IgD-negative memory B cell (primary cell): ENCODE results near the gene C22orf15. TPM values are rescaled to one million over a fixed set of nuclear protein-coding genes. Genes with fewer than 3 reads are reported as not detected.

Experiments used
- H3K27ac Mint-ChIP-seq, 3 donors: one replicate each; pipeline ENCODE4 v1.8.0; 2020 to 2022; ENCODE audit warnings: mild to moderate bottlenecking in 3 of 3, mixed read lengths in 3 of 3, moderate library complexity in 1 of 3
- H3K27me3 Mint-ChIP-seq: one replicate; pipeline ENCODE4 v1.8.0; 2021; ENCODE audit warnings: mixed read lengths
- H3K36me3 Mint-ChIP-seq: one replicate; pipeline ENCODE4 v1.8.0; 2020; ENCODE audit warnings: mild to moderate bottlenecking, mixed read lengths
- H3K4me1 Mint-ChIP-seq, 3 donors: one replicate each; pipeline ENCODE4 v1.8.0; 2020 to 2022; ENCODE audit warnings: mixed read lengths in 3 of 3, mild to moderate bottlenecking in 1 of 3
- H3K4me3 Mint-ChIP-seq, 4 donors: one replicate each; pipeline ENCODE4 v1.8.0; 2020 to 2022; ENCODE audit warnings: mild to moderate bottlenecking in 4 of 4, mixed read lengths in 4 of 4, moderate library complexity in 3 of 4
- H3K9me3 Mint-ChIP-seq, 3 donors: one replicate each; pipeline ENCODE4 v1.8.0; 2020 to 2021; ENCODE audit warnings: mixed read lengths in 3 of 3, mild to moderate bottlenecking in 1 of 3
- polyA plus RNA-seq: library from polyadenylated mRNA; unstranded; fragments of 300-500 nt; fragmentation: Illumina TruSeq; gene quantifications from one replicate; pipeline ENCODE4 v1.2.3, GENCODE V29; 2021

Gene C22orf15
- polyA plus RNA-seq, 1 donor from 2014 or later = not detected

- no peak overlapping the region for H3K4me3 Mint-ChIP-seq
- H3K9me3 Mint-ChIP-seq = no peaks in the 10 kb centered on the region
- H3K27me3 Mint-ChIP-seq = no peaks in the 10 kb centered on the region
- H3K27ac Mint-ChIP-seq = peak overlapping the region in 2 of 3 donors; percentile 58 to 71
- H3K4me1 Mint-ChIP-seq = peaks cover 15 to 18% (median 15%) of the 10 kb centered on the region in 3 donors
- H3K36me3 Mint-ChIP-seq = no peaks in the 10 kb centered on the region
Measured at GRCh38 chr22:23784215-23784732, 21.5 kb downstream of the C22orf15 start.

- peaks cover 21 to 26% (median 22%) of the 10 kb centered on the region in 3 donors for H3K4me1 Mint-ChIP-seq
- no peaks in the 10 kb centered on the region for H3K9me3 Mint-ChIP-seq
- peak overlapping the region; percentile 89 to 96 (median 94) for H3K4me3 Mint-ChIP-seq
- no peaks in the 10 kb centered on the region for H3K27me3 Mint-ChIP-seq
- no peaks in the 10 kb centered on the region for H3K36me3 Mint-ChIP-seq
- peak overlapping the region; percentile 90 to 94 (median 92) for H3K27ac Mint-ChIP-seq
Measured at GRCh38 chr22:23786261-23786710, 23.5 kb downstream of the C22orf15 start.

DNA sequence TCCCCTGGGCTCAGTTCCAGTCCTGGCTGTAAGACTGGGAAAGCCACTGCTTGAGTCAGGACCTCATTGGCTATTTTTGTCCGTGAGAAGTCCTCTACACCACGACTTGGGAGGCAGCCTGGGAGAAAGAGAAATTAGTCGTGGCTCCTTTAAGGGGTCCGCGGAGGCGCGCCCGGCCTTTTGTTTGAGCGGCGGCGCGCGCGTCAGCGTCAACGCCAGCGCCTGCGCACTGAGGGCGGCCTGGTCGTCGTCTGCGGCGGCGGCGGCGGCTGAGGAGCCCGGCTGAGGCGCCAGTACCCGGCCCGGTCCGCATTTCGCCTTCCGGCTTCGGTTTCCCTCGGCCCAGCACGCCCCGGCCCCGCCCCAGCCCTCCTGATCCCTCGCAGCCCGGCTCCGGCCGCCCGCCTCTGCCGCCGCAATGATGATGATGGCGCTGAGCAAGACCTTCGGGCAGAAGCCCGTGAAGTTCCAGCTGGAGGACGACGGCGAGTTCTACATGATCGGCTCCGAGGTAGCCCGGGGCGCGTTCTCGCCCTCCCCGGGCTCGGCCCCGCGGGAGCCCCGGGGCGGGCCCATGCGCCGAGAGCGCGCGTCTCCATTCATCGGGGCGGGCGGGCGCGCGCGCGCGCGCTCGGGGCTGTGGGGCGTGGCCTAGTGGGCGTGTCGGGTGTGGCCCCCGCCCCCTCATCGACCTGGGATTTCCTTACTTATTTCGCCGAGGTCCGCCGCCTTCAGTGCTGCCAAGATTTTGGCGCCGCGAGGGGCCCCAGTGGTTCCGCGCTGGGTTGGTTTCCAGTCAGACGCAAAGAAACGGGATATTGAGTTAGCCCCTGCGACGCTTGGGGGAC lies 24.2 kb downstream of the C22orf15 start, which contains the start of gene SMARCB1:
SMARCB1 (plus strand) TSS at position 215 of the 848 bp plus-strand sequence; CDS start at position 419, 204 bp downstream.
- Mint-ChIP-seq H3K36me3 (no peaks in the 10 kb centered on the region), H3K27me3 (no peaks in the 10 kb centered on the region), H3K4me3 (peak within 1 kb of the TSS; percentile 89 to 96 (median 94)), H3K9me3 (no peaks in the 10 kb centered on the region), H3K27ac (peak within 1 kb of the TSS; percentile 90 to 94 (median 92)), H3K4me1 (peaks cover 21 to 28% (median 23%) of the 10 kb centered on the region in 3 donors)

GRCh38 chr22:23787600-23787896 lies 24.8 kb downstream of the C22orf15 start:
- Mint-ChIP-seq H3K27me3 (no peaks in the 10 kb centered on the region), H3K9me3 (no peaks in the 10 kb centered on the region), H3K36me3 (no peaks in the 10 kb centered on the region), H3K27ac (peak overlapping the region; percentile 90 to 94 (median 92)), H3K4me1 (peaks cover 21 to 28% (median 23%) of the 10 kb centered on the region in 3 donors), H3K4me3 (peak overlapping the region; percentile 89 to 96 (median 94))

GRCh38 chr22:23787910-23788309 lies 25.1 kb downstream of the C22orf15 start:
- peaks cover under 1% of the 10 kb centered on the region for H3K36me3 Mint-ChIP-seq
- no peaks in the 10 kb centered on the region for H3K27me3 Mint-ChIP-seq
- H3K4me3 Mint-ChIP-seq = peak overlapping the region; percentile 89 to 96 (median 94)
- H3K9me3 Mint-ChIP-seq = no peaks in the 10 kb centered on the region
- H3K27ac Mint-ChIP-seq = peak overlapping the region; percentile 90 to 94 (median 92)
- peaks cover 21 to 28% (median 23%) of the 10 kb centered on the region in 3 donors for H3K4me1 Mint-ChIP-seq

DNA sequence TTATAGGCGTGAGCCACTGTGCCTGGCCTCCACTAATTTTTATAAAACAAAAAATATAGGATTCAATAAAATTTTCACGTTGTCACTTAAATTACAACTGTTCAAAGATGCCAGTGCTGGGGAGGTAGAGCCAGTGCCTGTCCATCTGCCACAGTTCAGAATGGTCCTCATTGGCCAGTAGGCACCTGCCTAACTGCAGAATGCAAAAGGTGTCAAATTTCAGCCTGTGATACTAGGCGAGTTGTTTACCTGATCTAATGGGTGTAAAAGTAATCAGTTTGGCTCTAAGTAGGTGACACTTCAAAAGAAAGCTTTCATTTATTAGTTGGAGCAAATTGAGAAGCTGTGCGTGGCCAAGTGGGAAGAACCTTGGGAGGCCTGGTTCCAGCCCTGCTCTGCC lies 26.3 kb downstream of the C22orf15 start:
- H3K27ac Mint-ChIP-seq = peak overlapping the region in 1 of 3 donors; percentile 56
- H3K4me3 Mint-ChIP-seq = peak overlapping the region in 3 of 4 donors; percentile 36 to 86 (median 76)
- peaks cover 2% of the 10 kb centered on the region for H3K36me3 Mint-ChIP-seq
- no peaks in the 10 kb centered on the region for H3K27me3 Mint-ChIP-seq
- H3K4me1 Mint-ChIP-seq = peaks cover 21 to 28% (median 23%) of the 10 kb centered on the region in 3 donors
- no peaks in the 10 kb centered on the region for H3K9me3 Mint-ChIP-seq

GRCh38 chr22:23789638-23790037 lies 26.8 kb downstream of the C22orf15 start:
- Mint-ChIP-seq H3K4me1 (peaks cover 21 to 28% (median 23%) of the 10 kb centered on the region in 3 donors), H3K4me3 (peak overlapping the region in 2 of 4 donors; percentile 36 to 76), H3K36me3 (peaks cover 2% of the 10 kb centered on the region), H3K27ac (peak overlapping the region in 1 of 3 donors; percentile 56), H3K9me3 (no peaks in the 10 kb centered on the region), H3K27me3 (no peaks in the 10 kb centered on the region)

GRCh38 chr22:23790819-23791737 lies 28.3 kb downstream of the C22orf15 start:
- Mint-ChIP-seq H3K4me1 (peaks cover 21 to 28% (median 23%) of the 10 kb centered on the region in 3 donors), H3K4me3 (peak overlapping the region in 3 of 4 donors; percentile 45 to 63 (median 58)), H3K27ac (no peak overlapping the region), H3K9me3 (no peaks in the 10 kb centered on the region), H3K36me3 (peaks cover 2% of the 10 kb centered on the region), H3K27me3 (no peaks in the 10 kb centered on the region)

GRCh38 chr22:23791738-23792645 lies 29.2 kb downstream of the C22orf15 start:
- H3K27me3 Mint-ChIP-seq = no peaks in the 10 kb centered on the region
- peaks cover 15 to 24% (median 17%) of the 10 kb centered on the region in 3 donors for H3K4me1 Mint-ChIP-seq
- no peaks in the 10 kb centered on the region for H3K9me3 Mint-ChIP-seq
- H3K27ac Mint-ChIP-seq = peak overlapping the region in 1 of 3 donors; percentile 32
- peaks cover 2% of the 10 kb centered on the region for H3K36me3 Mint-ChIP-seq
- peak overlapping the region in 3 of 4 donors; percentile 45 to 63 (median 58) for H3K4me3 Mint-ChIP-seq

GRCh38 chr22:23793326-23793725 lies 30.5 kb downstream of the C22orf15 start:
- Mint-ChIP-seq H3K4me3 (peak overlapping the region in 1 of 4 donors; percentile 13), H3K36me3 (peaks cover 2% of the 10 kb centered on the region), H3K27ac (peak overlapping the region in 2 of 3 donors; percentile 46 to 84), H3K9me3 (no peaks in the 10 kb centered on the region), H3K4me1 (peaks cover 7 to 17% (median 13%) of the 10 kb centered on the region in 3 donors), H3K27me3 (no peaks in the 10 kb centered on the region)

DNA sequence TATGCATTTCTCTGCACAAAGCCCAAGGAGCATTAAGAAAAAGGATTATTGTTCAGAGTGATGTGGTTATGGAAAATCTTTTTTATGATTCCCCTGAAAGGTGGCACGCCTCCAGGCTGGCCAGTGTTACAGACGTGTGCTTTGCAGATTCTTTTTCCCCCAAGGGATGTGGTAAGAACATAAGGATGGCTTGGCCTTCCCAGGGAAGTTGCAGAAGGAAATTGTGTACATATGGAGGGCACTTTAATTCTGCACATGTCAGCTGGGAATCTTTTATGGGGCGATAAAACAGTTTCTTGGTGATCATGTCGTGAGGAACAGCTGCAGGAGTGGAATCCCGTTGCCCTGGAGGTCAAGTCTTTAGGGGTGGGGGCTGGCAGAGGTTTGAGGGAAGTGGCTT lies 33.7 kb downstream of the C22orf15 start:
- Mint-ChIP-seq H3K4me3 (no peak overlapping the region), H3K9me3 (peaks cover 0 to 2% (median 0%) of the 10 kb centered on the region in 3 donors), H3K36me3 (peaks cover 4% of the 10 kb centered on the region), H3K27ac (peak overlapping the region in 2 of 3 donors; percentile 63 to 84), H3K4me1 (peaks cover 21 to 29% (median 26%) of the 10 kb centered on the region in 3 donors), H3K27me3 (peaks cover 1% of the 10 kb centered on the region)

DNA sequence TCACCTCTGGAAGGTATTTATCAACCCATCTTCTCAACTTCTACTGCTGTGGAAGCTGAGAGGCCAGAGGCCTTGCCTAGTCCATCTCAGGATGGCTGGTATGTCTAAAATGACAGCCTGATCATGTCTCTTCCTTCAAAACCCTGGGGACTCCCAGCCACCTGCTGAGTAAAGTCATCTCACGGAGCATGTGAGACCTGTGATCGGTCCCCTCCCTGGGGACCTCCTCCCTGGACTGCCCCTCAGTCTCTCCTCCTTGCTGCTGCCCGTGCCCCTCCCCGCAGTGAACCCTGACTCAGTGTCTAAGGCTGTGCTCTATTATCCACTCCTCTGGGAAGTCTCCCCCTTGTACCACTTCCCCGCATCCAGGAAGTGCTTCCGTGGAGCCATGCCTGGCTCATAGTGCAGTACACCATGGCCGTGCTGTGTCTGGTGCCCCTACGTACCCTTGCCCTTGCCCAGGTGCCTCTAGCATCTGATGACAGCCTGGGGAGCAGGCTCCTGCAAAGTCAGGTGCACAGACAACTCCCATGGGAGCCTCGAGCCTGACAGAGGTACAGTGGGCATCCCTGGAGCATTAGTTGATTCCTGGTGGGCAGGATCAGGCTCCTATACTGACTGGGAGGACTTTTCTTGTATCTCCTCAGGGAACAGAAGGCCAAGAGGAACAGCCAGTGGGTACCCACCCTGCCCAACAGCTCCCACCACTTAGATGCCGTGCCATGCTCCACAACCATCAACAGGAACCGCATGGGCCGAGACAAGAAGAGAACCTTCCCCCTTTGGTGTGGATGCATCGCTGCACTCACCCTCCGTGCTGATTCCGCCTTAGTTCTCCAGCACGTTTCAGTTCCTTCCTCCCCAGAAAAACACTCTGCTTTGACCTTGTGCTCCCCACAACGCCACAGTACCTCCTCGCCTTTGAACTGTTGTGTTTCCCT lies 37.8 kb downstream of the C22orf15 start:
- H3K36me3 Mint-ChIP-seq = peaks cover 4% of the 10 kb centered on the region
- peaks cover 39 to 57% (median 56%) of the 10 kb centered on the region in 3 donors for H3K4me1 Mint-ChIP-seq
- H3K27ac Mint-ChIP-seq = peak overlapping the region; percentile 97 to 99 (median 99)
- H3K9me3 Mint-ChIP-seq = peaks cover 0 to 2% (median 0%) of the 10 kb centered on the region in 3 donors
- peaks cover 1% of the 10 kb centered on the region for H3K27me3 Mint-ChIP-seq
- peak overlapping the region; percentile 74 to 96 (median 89) for H3K4me3 Mint-ChIP-seq
